ENCODE data around the gene HSF4.

The HSF4 gene

DNA sequence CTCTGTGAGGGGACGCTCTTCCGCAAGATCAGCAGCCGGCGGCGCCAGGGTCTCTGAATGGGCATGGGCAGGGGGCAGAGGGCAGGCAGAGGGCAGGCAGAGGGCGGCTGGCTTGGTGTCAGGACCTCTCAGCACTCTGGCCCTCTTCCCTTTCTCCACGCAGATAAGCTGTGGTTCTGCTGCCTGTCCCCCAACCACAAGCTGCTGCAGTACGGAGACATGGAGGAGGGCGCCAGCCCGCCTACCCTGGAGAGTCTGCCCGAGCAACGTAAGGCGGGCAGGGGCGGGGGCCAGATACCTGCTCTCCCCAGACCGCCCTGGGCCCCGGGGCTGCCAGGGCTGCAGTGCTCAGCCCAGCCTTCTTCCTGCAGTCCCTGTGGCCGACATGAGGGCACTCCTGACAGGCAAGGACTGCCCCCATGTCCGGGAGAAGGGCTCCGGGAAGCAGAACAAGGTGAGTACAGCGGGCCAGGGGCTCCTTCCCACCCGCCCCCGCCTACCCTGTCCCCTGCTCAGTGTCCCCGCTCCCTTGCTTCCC lies 38.5 kb downstream of the HSF4 start:
- DNase-seq = no peak

DNA sequence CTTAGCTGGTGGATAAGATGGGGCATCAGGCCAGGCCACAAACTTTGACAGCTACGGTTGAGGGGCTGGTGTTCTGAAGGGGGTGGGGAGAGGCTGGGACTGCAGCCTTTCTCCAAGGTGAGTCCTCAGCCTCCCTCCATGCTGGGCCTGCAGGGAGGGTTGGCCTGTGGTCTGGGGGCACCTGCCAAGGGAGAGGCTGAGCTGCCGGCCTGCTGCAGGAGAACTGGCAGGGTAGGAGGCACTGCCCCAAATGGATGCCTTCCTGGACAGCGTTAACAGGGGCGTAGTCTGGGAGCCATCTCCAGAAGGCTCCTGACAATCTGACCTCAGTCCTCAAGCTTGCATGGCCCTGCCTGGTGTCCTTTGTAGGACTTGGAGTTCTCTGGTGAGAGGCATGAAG lies 39.5 kb downstream of the HSF4 start:
- no peak for DNase-seq

DNA sequence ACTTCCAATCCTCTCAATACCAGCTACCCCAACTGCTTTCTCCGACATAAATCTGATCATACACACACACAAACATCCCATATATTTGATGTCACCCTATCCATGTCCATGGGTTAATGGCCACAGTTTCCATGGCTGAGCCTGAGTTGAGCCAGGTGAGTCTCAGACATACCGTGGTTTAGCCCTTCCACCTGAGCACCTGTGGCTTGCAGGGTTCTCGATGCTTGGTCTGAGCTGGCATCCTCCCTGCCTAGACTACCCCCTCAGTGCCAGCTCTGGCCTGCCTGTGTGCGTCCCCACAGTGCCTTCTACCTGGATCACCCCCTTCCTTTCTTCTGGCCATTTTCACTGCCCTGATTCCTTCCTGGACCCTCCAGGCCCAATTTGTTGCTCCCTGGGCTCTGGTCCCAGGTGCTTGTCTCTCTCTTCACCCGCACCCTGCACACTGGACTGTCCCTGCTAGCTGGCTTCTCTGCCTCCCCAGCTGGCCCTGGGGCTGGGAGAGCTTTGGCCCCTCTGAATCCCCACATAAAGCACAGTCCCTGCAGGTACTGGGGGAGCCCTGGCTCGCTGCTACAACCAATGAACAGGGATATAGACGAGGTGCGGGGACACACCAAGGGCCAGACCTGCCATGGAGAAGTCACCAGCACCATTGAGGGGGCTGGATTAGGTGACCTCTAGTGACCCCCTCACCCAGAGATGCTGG lies 41.7 kb downstream of the HSF4 start:
- no peak for DNase-seq

DNA sequence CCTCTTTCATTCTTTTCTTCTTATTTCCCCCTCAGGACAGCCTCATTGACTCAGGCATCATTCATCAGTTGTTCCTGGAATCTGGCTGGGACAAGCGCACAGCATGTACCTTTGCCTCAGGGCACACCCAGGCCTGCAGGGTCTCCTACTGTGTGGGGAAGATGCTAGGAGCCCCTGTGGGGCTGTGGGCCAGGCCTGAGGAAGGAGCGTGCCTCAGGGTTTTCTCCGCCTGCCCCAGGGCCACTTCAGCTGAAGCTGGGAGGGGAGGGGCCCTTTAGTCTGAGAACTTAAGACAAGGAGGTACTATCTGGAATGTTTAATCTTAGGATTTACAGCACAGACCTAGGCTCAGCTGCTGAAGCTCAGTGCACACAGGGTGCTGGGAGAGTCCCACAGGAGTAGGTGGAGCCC lies 42.3 kb downstream of the HSF4 start:
- no peak for DNase-seq

DNA sequence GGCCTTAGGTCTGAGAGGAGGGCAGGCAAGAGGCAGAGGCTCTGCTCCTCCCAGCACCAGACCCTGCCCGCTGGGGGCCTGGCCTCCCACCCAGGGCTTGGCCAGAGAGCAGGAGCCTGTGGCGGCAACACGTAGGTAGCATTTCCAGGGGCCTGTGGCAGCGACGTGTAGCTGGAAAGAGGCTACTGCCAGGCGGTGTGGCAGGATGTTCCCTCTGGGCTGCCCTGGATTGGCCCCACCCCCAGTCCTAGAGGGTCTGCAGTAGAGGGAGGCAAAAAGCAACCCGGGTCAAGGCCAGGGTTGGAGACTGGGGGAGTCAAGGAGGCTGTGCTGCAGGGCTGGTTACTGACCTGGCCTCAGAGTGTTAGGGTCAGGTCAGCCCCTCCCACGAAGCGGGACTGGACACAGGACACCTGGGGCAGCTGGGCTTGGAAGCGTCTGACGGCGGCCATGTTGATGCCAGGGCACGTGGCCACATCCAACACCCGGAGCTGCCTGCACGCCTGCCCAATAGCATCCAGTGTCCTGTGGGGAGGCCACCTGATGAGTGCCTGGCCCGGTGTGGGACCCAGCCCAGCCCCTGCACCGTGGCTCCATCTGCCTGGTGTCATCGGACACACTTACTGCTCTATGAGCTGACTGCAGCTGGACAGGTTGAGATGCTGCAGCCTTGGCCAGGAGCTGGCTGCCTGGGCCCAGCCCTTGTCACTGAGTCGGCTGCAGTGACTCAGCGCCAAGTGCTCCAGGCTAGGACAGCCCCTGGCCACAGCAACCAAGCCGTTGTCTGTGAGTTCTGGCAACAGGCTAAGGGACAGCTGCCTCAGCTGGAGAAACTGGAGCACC lies 42.9 kb downstream of the HSF4 start:
- no peak for DNase-seq

DNA sequence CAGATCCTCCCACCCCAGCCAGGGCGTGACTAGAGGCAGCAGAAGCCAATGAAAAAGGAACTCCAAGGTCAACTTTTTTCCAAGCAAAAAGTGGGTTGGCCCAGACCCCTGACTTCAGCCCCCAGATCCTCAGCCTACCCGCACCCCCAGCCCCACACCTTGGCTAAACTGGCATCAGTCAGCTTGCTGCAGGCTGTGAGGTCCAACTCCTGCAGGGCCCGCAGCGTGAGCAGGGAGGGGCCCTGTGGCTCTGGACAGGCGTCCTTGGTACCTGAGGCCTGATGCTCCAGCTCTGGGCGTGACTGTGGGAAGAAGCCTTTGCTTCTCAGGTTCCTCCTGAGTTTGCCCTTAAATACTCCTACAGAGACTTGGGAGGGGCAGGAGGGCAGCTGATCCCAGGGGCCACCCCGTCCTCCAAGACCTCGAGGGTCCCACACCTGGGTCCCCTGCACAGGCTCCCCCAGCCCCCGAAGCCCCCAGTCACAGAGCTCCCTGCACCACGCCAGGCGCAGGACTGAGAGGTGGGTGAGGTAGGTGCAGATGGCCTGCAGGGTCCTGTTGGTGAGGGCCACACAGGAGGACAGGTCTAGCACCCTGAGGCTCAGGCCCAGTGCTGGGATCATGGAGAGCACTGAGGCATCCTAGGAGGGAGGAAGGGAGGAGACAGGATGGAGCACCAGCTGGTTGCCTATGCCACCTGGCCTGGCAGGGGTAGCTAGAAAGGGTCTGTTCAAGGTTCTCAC lies 43.8 kb downstream of the HSF4 start:
- DNase-seq = no peak

DNA sequence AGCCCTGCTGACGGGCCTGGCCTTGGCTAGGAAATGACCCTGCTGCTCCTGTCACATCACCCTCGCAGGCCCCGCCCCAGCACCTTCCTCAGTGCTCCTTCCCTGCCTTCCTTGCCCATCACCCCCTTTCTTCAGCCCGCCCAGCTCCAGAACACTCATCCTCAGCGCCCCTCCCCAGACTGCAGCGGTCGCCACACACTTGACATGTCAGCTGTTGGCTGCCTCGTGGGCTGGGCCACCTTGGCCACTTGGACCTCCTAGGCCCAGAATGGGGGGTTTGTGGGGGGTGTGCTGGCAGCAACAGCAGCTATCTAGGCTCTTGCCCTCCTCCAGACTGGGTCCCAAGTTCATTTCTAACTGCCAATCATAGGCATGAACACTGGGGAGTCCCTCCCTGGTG lies 45.0 kb downstream of the HSF4 start:
- DNase-seq = no peak

DNA sequence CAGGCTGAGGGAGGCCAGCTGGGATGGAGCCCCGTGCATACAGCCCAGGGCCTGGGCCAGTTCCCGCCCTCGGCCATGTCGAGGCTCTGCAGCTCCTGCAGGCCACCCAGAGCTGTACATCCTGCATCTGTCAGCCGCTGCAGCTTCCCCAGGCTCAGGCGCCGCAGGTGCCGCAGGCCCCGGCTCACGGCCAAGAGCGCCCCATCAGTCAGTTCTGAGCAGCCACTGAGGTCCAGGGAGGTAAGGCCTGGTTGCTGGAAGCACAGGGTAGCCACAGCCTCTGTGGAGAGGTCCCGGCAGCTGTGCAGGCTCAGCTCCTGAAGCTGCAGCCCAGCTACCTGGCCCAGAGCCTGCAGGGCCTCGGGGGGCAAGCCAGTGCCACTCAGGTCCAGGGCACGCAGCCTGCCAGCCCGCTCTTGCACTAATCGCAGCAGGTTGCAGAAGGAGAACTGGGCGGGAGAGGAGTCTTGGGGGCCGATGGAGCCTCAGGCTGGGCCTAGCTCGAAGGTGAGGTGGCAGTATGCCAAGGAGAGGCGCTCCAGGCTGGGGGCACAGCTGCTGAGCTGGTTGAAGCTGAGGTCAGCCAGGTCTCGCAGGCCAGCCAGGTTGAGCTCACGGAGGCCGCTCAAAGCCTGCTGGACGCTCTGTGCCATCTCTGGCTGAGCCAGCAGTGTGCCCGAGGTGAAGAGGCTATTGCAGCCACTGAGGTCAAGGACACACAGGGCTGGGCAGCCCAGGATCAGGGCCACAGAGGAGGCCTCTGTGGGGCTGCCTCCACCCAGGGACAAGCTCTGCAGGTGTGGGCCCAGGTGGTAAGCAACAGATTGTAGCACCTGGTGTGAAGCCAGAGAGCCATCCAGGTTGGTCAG lies 45.8 kb downstream of the HSF4 start:
- DNase-seq = no peak

DNA sequence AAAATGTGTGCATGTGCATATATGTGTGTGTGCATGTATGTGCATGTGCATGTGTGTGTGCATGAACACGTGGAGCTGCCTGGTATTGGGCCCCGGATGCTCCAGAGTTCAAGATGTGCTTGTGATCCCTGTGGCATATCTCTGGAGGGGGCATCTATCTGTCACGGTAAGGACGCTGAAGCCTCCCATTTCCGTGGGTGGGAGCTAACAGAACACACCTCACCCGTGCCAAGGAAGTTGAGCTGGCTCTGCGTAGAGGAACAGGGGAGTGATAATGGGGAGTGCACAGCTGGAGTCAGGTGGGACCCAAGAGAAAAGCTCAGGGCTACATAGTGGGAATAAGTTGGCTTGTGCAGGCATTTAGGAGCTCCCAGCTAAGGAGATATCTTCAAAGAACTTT lies 47.1 kb downstream of the HSF4 start:
- DNase-seq = no peak

DNA sequence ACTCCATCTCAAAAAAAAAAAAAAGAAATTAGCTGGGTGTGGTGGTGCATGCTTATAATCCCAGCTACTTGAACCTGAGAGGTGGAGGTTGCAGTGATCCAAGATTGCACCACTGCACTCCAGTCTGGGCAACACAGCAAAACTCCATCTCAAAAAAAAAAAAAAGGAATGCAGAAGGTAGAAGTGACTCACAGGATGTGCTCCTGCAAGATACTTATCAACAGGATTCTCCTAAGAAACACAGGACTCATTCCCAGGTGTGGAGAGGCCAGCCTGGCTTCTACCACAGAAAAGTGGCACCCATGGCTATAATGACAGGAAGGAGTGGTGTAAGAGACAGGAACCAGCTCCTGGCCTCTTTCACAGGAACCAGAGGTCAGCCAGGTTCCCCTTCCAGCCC lies 48.2 kb downstream of the HSF4 start:
- DNase-seq = no peak

DNA sequence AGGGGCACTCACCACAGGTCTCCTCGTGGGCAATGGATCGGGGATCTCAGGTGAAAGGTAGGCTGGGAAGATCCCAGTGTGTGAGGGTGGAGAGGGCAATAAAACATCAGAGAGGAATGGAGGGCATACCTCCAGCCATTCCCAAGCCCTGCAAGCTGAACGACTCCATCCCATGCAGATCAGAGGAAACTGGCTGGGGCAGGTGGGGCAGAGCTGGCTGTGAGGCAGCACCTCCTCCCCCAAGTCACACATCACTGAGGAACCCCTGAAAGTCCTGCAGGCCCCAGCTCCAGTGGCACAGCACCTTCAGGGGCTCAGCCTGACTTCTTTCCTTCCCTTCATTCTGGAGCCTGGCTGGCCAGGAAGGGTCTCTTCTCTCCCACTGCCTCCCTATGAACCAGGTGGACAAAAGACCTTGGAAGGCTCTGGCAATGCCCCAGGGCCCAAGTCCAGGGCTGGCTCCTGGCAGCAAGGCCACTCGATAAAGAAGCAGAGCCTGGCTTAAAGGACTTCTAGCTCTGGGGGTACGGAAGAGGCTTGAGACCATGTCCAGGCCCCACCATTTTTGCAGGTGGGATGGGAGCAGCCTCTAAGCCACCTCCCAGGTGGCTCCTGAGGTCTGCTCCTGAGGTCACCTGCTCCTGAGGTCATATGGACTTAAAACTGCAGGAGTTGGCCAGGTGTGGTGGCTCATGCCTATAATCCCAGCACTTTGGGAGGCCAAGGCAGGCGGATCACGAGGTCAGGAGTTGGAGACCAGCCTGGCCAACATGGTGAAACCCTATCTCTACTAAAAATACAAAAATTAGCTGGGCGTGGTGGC lies 48.9 kb downstream of the HSF4 start:
- no peak for DNase-seq

DNA sequence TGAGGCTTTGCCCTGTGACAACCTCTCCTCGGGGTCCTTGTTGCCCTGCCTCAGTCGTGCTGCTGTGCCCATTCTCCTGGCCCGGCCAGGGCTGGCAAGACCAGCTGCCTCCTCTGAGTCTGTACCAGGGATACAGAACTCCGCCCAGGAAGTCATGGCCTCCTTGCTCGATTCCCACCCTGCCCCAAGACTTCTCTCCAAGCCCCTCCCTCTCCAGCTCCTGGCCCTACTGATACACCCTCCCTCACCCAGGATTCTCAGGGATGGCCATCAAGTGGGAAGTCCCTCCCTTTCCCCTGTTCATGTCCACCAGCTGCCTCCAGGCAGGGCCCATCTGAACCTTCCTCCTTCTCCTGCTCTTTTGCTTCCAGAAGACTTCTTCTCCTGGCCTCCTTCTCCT lies 51.2 kb downstream of the HSF4 start:
- no peak for DNase-seq

DNA sequence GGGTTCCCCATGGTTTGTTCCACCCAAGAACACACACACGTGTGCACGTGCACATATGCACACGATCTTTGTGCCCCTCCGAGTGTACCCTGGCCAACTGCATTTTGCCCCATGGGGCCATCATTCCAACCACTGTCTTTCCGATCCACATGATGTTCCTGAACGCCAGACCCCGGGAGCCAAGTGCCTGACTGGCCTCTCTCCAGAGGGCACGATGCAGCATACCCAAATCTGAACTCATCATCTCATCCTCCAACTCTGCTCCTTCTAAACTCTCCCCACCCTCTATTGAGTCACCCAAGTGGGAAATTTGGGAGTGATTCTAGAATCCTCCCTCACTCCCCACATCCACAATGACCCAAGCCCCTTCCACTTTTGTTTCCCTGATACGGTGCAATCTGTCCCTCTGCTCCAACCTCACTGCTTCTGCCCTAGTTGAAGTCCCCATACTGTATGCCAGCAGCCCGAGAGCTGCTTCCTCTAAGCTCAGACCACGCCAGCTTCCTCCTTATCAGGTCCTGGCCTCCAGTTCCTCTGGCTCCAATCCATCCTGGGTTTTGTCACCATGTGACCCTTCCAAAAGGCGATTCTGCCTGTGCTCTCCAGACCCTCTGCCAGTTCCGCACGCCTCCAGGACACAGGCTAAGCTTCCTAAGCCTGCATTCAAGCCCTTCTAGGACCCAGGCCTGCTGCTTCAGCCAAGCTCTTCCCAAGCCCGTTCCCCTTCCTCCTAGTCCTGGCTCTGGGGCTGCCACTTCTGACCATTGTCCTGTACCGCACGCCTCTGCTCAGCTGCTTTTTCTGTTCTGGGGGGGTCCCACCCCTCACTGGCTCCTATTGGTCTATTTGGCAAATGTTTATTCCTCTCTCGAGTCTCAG lies 52.3 kb downstream of the HSF4 start:
- no peak for DNase-seq
